Measurements from ENCODE around the gene TRAT1. TPM values are rescaled to one million over a fixed set of nuclear protein-coding genes. Genes with fewer than 3 reads are reported as not detected.
A peak's percentile ranks its signal among the peaks of the same experiment; 100 is the strongest.

Gene TRAT1
- total RNA-seq, 4 donors from 2014 or later, result 0.56 to 1.6 (median 1.3) TPM; not detected in 1

- Histone ChIP-seq H3K27ac (no peak overlapping the region), H3K27me3 (no peaks in the 10 kb centered on the region), H3K36me3 (no peaks in the 10 kb centered on the region), H3K4me1 (no peaks in the 10 kb centered on the region), H3K4me3 (replicated peaks in 1 of 3) (no peak overlapping the region), H3K9me3 (no peaks in the 10 kb centered on the region)
- no peak for DNase-seq
- intact Hi-C loops (cut with DNase I), result no loop called here
- 83% methylated on average over 2 of the region's 2 CpGs for WGBS, 2 donors
- TF ChIP-seq POLR2A (IDR thresholded peaks at IDR 0.05) (no peak), CTCF (IDR thresholded peaks at IDR 0.05) (no peak)
Observed at GRCh38 chr3:108887777-108888176, 65.2 kb downstream of the TRAT1 start.

- H3K4me1 ChIP-seq, result no peaks in the 10 kb centered on the region
- intact Hi-C loops (cut with DNase I), result no loop called here
- no peaks in the 10 kb centered on the region for H3K36me3 ChIP-seq
- no peaks in the 10 kb centered on the region for H3K27me3 ChIP-seq
- no peaks in the 10 kb centered on the region for H3K9me3 ChIP-seq
- no peak overlapping the region for H3K4me3 ChIP-seq (replicated peaks in 1 of 3)
- 66 to 72% methylated on average over 3 of the region's 3 CpGs for WGBS, 2 donors
- TF ChIP-seq POLR2A (IDR thresholded peaks at IDR 0.05), result no peak
- no peak for TF ChIP-seq CTCF (IDR thresholded peaks at IDR 0.05)
- no peak for DNase-seq
- no peak overlapping the region for H3K27ac ChIP-seq
Observed at GRCh38 chr3:108891833-108892232, 69.2 kb downstream of the TRAT1 start.

- Histone ChIP-seq H3K27me3 (no peaks in the 10 kb centered on the region), H3K27ac (no peak overlapping the region), H3K9me3 (no peaks in the 10 kb centered on the region), H3K4me3 (replicated peaks in 1 of 3) (no peak overlapping the region), H3K4me1 (peaks cover 0 to 5% of the 10 kb centered on the region in 2 donors), H3K36me3 (no peaks in the 10 kb centered on the region)
- DNase-seq, result no peak
- TF ChIP-seq CTCF (IDR thresholded peaks at IDR 0.05), result no peak
- TF ChIP-seq POLR2A (IDR thresholded peaks at IDR 0.05), result no peak
- intact Hi-C loops (cut with DNase I), result no loop called here
- 89 to 92% methylated on average over 5 of the region's 5 CpGs for WGBS, 2 donors
Observed at GRCh38 chr3:108894981-108895380, 72.4 kb downstream of the TRAT1 start.

- no peak for DNase-seq
- WGBS, 2 donors, result 93 to 94% methylated on average over 3 of the region's 3 CpGs
- TF ChIP-seq CTCF (IDR thresholded peaks at IDR 0.05) (no peak), POLR2A (IDR thresholded peaks at IDR 0.05) (no peak)
- intact Hi-C loops (cut with DNase I), result no loop called here
- Histone ChIP-seq H3K4me3 (replicated peaks in 1 of 3) (no peak overlapping the region), H3K36me3 (no peaks in the 10 kb centered on the region), H3K27ac (no peak overlapping the region), H3K9me3 (no peaks in the 10 kb centered on the region), H3K27me3 (no peaks in the 10 kb centered on the region), H3K4me1 (peaks cover 0 to 5% of the 10 kb centered on the region in 2 donors)
Observed at GRCh38 chr3:108897883-108898282, 75.3 kb downstream of the TRAT1 start.

GRCh38 chr3:108899530-108899929, 76.9 kb downstream of the TRAT1 start:
- 30 to 36% methylated on average over 3 of the region's 3 CpGs for WGBS, 2 donors
- DNase-seq, result peak; percentile 69 to 76

More at GRCh38 chr3:108899530-108899929, 76.9 kb downstream of the TRAT1 start:
- TF ChIP-seq CTCF (IDR thresholded peaks at IDR 0.05) (peak in 2 of 6 experiments; percentile 9 to 11), POLR2A (IDR thresholded peaks at IDR 0.05) (no peak)
- Histone ChIP-seq H3K4me1 (peaks cover 0 to 5% of the 10 kb centered on the region in 2 donors), H3K27me3 (no peaks in the 10 kb centered on the region), H3K36me3 (no peaks in the 10 kb centered on the region), H3K4me3 (replicated peaks in 1 of 3) (no peak overlapping the region), H3K27ac (no peak overlapping the region), H3K9me3 (no peaks in the 10 kb centered on the region)
- intact Hi-C loops (cut with DNase I), result no loop called here

Other genes with a start within 250 kb of the TRAT1 start
- gene CIP2A, start 233.3 kb upstream of the TRAT1 start, total RNA-seq, result 1 to 10 TPM; 3.6 to 8.1 (median 3.8) TPM
- 10 to 100 TPM; 11.2 to 23.2 (median 18.7) TPM for gene DZIP3, start 233.1 kb upstream of the TRAT1 start, total RNA-seq
- not detected for gene RETNLB, start 65.4 kb upstream of the TRAT1 start, total RNA-seq
- not detected for gene GUCA1C, start 131.1 kb downstream of the TRAT1 start, total RNA-seq